Skin epidermis (tissue), 12 donors: ENCODE results near the gene MAP4K3.
A peak's percentile ranks its signal among the peaks of the same experiment; 100 is the strongest.

Experiments
- H3K27ac ChIP-seq, 21 experiments: fragments of 200-600 bp; sonication (generic) in 11 of 21; one replicate each; pipeline ENCODE4 v1.5.0; 2020; ENCODE audit warnings: mild to moderate bottlenecking in 3 of 21, inconsistent platforms in 2 of 21, moderate library complexity in 2 of 21
- H3K4me3 ChIP-seq, 7 experiments: fragments of 200-600 bp; sonication (generic) in 2 of 7; one replicate each; pipeline ENCODE4 v1.5.0; 2020; ENCODE audit warnings: inconsistent platforms in 2 of 7, mild to moderate bottlenecking in 2 of 7, moderate library complexity in 1 of 7

Gene MAP4K3

GRCh38 chr2:39218391-39218790 lies 218.7 kb downstream of the MAP4K3 start:
- Histone ChIP-seq H3K4me3 (no peak overlapping the region), H3K27ac (peak overlapping the region in 2 of 21 experiments; percentile 38 to 84)

GRCh38 chr2:39217192-39217550 lies 219.9 kb downstream of the MAP4K3 start:
- H3K4me3 ChIP-seq = no peak overlapping the region
- H3K27ac ChIP-seq = peak overlapping the region in 4 of 21 experiments; percentile 9 to 84 (median 18)

DNA sequence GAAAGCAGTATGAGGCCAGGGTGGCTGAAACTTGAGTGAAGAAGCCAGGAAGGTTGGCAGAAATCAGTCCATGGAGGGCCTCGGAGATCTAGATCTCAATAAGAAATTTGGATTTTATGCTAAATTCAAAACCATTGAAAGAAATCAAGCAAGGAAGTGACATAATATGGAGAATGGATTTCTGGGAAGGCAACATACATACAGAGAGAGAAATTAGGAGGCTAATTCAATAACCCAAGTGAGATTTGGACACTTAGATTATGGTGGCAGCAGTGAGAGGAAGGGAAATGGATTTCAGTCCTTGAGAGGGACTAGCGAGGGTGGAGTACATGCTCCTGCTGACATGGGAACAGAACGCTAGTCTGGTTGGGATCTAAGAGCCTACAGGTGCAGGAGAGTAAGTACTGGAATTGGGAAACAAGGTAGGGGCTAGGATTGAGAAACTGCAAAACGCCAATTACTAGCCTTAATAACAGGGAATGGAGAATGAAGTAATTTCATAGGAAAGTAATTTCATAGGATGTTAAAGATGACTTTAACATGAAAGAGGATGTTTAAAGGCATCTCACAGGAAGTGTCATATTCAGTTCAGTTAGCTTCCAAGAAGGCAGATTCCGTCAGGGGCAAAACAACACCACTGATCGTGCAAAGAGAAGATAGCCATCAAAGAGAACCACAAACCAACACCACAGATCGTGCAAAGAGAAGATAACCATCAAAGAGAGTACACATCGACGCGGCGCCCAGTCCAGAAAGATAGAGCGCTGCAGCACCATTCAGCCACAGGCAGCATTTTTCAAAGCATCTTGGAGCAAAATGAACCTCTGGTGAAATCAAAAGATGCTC lies 220.5 kb downstream of the MAP4K3 start:
- H3K27ac ChIP-seq = peak overlapping the region in 4 of 21 experiments; percentile 21 to 84 (median 60)

GRCh38 chr2:39215545-39215944 lies 221.5 kb downstream of the MAP4K3 start:
- H3K27ac ChIP-seq = peak overlapping the region in 1 of 21 experiments; percentile 84
- H3K4me3 ChIP-seq = no peak overlapping the region

More for the DNA sequence above, 220.5 kb downstream of the MAP4K3 start:
- no peak overlapping the region for H3K4me3 ChIP-seq

- no peak overlapping the region for H3K4me3 ChIP-seq
- H3K27ac ChIP-seq = no peak overlapping the region
Measured at GRCh38 chr2:39213015-39213414, 224.1 kb downstream of the MAP4K3 start.

- H3K27ac ChIP-seq = no peak overlapping the region
- no peak overlapping the region for H3K4me3 ChIP-seq
Measured at GRCh38 chr2:39210846-39211245, 226.2 kb downstream of the MAP4K3 start.

- Histone ChIP-seq H3K27ac (no peak overlapping the region), H3K4me3 (no peak overlapping the region)
Measured at GRCh38 chr2:39203382-39203781, 233.7 kb downstream of the MAP4K3 start.

- H3K4me3 ChIP-seq = no peak overlapping the region
- H3K27ac ChIP-seq = no peak overlapping the region
Measured at GRCh38 chr2:39202639-39203369, 234.3 kb downstream of the MAP4K3 start.
